ENCODE data around the gene PPP2R2B.
A peak's percentile ranks its signal among the peaks of the same experiment; 100 is the strongest.

- TF ChIP-seq CTCF (IDR thresholded peaks at IDR 0.05; ENCODE audit: low read length) (peak; percentile 77), EZH2 (optimal IDR thresholded peaks at IDR 0.05; ENCODE audit: low read depth, low read length) (no peak)
Observed at GRCh38 chr5:146565764-146566367, 312.7 kb downstream of the PPP2R2B start.
